GM12865 (cell line): ENCODE measurements around the gene MRPL52.

Experiments used
- DNase-seq: peaks from one replicate; pipeline ENCODE4 v3.0.0; 2010; ENCODE audit warnings: low read depth
- H3K4me3 ChIP-seq: 2 replicates; pipeline ENCODE4 v1.5.1; 2011; ENCODE audit warnings: mild to moderate bottlenecking, low read depth, low read length, control low read depth
- TF ChIP-seq, protein P1 (sequence below): IDR thresholded peaks from 2 replicates; pipeline ENCODE4 v1.5.1; 2011; ENCODE audit warnings: low read length, control low read depth, low read depth, inconsistent platforms; ENCODE audit not compliant: insufficient read depth; ENCODE audit errors: missing control alignments

Gene MRPL52

GRCh38 chr14:22835505-22835904, 5.8 kb downstream of the MRPL52 start:
- TF ChIP-seq, protein P1, sequence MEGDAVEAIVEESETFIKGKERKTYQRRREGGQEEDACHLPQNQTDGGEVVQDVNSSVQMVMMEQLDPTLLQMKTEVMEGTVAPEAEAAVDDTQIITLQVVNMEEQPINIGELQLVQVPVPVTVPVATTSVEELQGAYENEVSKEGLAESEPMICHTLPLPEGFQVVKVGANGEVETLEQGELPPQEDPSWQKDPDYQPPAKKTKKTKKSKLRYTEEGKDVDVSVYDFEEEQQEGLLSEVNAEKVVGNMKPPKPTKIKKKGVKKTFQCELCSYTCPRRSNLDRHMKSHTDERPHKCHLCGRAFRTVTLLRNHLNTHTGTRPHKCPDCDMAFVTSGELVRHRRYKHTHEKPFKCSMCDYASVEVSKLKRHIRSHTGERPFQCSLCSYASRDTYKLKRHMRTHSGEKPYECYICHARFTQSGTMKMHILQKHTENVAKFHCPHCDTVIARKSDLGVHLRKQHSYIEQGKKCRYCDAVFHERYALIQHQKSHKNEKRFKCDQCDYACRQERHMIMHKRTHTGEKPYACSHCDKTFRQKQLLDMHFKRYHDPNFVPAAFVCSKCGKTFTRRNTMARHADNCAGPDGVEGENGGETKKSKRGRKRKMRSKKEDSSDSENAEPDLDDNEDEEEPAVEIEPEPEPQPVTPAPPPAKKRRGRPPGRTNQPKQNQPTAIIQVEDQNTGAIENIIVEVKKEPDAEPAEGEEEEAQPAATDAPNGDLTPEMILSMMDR, result no peak
- no peak overlapping the region for H3K4me3 ChIP-seq
- no peak for DNase-seq

- TF ChIP-seq, protein P1, result no peak
- no peak within 1 kb of the TSS for H3K4me3 ChIP-seq
- DNase-seq, result no peak
These were observed 6.8 kb downstream of the MRPL52 start, which contains the start of gene MMP14 for GRCh38 chr14:22836301-22837113. Gene MMP14 (plus strand): TSS chr14:22836585. CDS start chr14:22836818, 233 bp downstream.

GRCh38 chr14:22837114-22837749, 7.5 kb downstream of the MRPL52 start:
- TF ChIP-seq, protein P1, result no peak
- no peak for DNase-seq
- no peak overlapping the region for H3K4me3 ChIP-seq

DNA sequence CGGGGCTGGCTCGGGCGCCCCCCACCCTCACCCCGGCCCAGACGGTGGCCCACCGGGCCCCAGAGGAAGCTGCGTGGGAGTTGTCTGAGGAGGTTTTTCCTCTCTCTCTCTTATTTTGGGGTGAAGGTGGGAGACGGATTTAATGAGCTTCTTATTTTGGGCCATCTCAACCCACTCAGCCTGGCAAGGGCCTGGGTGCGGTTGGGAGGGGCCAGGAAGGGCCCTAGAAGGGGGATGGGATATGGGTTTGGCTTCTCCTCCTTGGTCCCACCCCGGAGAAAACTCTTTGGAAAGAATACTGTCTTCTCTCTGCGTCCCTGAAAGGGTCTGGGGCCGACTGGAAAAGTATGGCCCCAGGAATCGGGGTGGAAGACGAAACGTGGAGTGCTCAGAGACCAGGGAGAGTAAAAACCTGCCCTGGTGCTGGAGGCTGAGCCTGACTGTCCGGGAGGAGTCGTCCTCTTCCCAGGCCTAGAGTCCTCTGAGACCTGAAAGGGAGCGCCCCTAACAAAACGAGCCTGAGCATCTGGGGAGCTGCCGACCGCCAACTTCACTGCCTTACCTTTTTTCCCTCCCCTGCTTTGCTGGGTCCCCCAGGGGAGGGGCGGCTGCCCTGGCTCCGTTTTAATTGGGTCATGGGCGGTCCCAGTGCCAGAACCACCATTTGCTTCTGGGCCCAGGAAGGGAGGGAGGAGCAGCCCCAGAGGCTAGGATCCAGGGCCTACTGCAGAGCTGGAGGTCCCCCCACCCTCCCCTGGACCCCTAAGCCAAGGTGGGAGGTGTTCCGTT, 8.3 kb downstream of the MRPL52 start:
- TF ChIP-seq, protein P1, result no peak
- H3K4me3 ChIP-seq, result no peak overlapping the region
- no peak for DNase-seq

DNA sequence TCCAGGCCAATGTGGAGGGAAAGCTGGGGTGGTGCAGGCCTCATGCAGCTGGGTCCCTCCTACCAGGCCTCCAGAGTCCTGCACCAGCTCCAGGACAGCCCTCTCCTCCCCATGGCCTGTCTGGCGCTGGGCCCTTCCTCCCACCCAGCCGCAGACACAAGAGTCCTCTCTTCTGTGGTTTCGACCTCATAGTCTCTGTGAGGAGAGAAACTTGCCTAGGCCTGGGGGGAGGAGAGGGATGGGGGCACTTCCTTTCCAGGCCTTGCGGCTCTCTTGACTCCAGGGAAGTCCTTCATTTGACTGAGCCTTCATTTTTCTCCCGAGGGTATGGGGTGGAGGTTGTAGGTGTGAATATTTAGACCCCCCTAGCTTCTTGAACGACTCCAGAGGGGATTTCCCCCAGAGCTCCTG, 8.9 kb downstream of the MRPL52 start:
- no peak overlapping the region for H3K4me3 ChIP-seq
- TF ChIP-seq, protein P1, result no peak
- DNase-seq, result peak; percentile 62

DNA sequence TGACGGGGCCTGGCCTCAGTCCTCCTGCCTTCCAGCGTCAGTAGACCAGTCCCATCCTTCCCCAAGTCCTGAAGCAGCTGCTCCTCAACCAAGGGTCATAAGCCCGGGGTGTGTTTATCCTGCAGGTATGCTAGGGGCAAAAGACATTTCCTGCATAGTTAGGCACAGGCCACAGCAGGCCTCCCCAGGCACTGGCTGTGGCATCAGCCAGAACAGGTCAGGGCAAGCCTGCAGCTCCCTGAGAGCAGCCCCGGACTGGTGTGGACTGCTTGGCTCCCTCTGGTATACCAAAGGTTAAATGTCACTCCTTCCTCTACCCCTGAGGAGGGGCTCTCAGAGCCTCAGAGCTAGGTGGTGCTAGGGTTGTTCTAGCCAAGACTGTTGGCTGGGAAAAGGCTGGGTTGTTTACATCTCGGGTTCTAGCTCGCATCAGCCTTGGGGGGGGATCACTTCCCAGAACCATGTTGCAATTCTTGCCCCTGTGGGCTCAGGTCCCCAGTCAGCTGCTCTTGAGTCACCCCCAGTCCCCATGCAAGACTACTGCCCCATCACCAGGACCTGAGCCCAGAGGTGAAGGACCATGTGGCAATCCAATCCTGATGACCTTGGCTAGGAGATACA, 9.6 kb downstream of the MRPL52 start:
- H3K4me3 ChIP-seq, result no peak overlapping the region
- TF ChIP-seq, protein P1, result no peak
- no peak for DNase-seq
